ENCODE measurements around the gene SMIM35.

Gene SMIM35

DNA sequence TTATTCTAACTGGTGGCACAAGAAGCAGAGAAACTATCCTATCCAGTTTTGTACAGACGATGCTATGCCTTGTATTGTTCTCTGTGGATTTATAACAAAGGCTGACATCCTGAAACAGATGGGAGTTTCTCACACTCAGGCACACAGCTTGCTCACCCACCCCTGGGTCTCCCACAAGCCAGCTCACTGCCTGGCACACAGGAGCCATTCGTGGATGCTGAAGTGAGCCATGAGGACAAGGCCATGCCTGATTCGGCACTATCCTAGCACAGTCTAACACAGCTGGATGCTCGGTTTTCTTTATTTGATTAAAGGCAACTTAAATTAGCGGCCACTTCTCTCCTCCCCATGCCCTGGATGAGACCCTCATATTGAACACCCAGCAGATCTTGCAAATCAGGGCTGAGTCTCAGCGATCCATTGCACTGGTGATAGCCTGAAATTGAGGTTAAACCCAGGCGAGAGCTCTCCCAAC is 35.6 kb downstream of the SMIM35 start:
- no peak for DNase-seq (ENCODE audit: low read depth in 1 of 2, low spot score in 1 of 2)
- H3K27me3 ChIP-seq (ENCODE audit: insufficient read depth, poor library complexity, severe bottlenecking), result no peaks in the 10 kb centered on the region
- TF ChIP-seq, protein P1, sequence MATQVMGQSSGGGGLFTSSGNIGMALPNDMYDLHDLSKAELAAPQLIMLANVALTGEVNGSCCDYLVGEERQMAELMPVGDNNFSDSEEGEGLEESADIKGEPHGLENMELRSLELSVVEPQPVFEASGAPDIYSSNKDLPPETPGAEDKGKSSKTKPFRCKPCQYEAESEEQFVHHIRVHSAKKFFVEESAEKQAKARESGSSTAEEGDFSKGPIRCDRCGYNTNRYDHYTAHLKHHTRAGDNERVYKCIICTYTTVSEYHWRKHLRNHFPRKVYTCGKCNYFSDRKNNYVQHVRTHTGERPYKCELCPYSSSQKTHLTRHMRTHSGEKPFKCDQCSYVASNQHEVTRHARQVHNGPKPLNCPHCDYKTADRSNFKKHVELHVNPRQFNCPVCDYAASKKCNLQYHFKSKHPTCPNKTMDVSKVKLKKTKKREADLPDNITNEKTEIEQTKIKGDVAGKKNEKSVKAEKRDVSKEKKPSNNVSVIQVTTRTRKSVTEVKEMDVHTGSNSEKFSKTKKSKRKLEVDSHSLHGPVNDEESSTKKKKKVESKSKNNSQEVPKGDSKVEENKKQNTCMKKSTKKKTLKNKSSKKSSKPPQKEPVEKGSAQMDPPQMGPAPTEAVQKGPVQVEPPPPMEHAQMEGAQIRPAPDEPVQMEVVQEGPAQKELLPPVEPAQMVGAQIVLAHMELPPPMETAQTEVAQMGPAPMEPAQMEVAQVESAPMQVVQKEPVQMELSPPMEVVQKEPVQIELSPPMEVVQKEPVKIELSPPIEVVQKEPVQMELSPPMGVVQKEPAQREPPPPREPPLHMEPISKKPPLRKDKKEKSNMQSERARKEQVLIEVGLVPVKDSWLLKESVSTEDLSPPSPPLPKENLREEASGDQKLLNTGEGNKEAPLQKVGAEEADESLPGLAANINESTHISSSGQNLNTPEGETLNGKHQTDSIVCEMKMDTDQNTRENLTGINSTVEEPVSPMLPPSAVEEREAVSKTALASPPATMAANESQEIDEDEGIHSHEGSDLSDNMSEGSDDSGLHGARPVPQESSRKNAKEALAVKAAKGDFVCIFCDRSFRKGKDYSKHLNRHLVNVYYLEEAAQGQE (IDR thresholded peaks at IDR 0.05; ENCODE audit: insufficient replicate concordance, low read depth), result no peak
- TF ChIP-seq SPI1 (IDR thresholded peaks at IDR 0.05; ENCODE audit: borderline replicate concordance, low read depth), result no peak
- TF ChIP-seq, protein P2, sequence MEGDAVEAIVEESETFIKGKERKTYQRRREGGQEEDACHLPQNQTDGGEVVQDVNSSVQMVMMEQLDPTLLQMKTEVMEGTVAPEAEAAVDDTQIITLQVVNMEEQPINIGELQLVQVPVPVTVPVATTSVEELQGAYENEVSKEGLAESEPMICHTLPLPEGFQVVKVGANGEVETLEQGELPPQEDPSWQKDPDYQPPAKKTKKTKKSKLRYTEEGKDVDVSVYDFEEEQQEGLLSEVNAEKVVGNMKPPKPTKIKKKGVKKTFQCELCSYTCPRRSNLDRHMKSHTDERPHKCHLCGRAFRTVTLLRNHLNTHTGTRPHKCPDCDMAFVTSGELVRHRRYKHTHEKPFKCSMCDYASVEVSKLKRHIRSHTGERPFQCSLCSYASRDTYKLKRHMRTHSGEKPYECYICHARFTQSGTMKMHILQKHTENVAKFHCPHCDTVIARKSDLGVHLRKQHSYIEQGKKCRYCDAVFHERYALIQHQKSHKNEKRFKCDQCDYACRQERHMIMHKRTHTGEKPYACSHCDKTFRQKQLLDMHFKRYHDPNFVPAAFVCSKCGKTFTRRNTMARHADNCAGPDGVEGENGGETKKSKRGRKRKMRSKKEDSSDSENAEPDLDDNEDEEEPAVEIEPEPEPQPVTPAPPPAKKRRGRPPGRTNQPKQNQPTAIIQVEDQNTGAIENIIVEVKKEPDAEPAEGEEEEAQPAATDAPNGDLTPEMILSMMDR (IDR thresholded peaks at IDR 0.05; ENCODE audit: insufficient read depth, low read length), result no peak
- H3K27ac ChIP-seq (replicated peaks), result no peak overlapping the region
- no peak overlapping the region for H3K4me3 ChIP-seq (replicated peaks; ENCODE audit: insufficient read depth, low read length)

DNA sequence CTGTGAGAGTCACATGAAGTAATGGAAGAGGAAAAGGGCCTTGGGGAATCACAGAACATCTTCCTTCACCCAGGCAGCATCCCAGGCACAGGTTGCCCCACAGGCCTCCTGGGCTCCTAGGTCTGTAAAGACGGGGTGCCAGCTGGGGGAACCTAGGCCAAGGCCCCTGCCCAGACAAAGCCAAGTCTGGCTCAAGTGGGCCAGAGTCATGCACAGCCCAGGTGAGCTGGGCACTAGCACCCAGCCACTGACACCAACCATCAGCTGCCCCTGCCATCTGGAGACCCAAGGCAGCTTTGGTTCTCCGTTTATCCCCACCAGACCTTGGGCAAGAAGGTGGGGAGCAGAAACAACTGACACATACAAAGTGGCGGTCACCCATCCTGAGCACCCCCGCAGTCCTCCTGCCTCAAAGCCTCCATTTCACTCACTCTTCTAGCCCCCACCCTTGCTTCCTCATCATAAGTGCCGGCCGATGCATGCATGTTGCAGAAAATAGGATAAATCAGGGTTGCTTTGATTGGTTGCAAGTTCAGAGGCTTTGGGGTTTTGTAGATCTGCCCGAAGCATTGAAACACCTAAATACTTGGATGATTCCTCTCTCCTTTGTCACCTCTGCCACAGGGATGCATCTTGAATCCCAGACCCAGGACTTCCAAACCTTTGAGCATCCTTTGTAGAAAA is 36.4 kb downstream of the SMIM35 start:
- no peaks in the 10 kb centered on the region for H3K27me3 ChIP-seq (ENCODE audit: insufficient read depth, poor library complexity, severe bottlenecking)
- TF ChIP-seq SPI1 (IDR thresholded peaks at IDR 0.05; ENCODE audit: borderline replicate concordance, low read depth) (no peak), POLR2AphosphoS5 (IDR thresholded peaks at IDR 0.05; ENCODE audit: low read depth) (no peak), GABPA (IDR thresholded peaks at IDR 0.05; ENCODE audit: low read depth) (no peak)
- TF ChIP-seq, protein P2 (IDR thresholded peaks at IDR 0.05; ENCODE audit: insufficient read depth, low read length), result no peak
- TF ChIP-seq, protein P1 (IDR thresholded peaks at IDR 0.05; ENCODE audit: insufficient replicate concordance, low read depth), result no peak
- no peak for DNase-seq (ENCODE audit: low read depth in 1 of 2, low spot score in 1 of 2)

DNA sequence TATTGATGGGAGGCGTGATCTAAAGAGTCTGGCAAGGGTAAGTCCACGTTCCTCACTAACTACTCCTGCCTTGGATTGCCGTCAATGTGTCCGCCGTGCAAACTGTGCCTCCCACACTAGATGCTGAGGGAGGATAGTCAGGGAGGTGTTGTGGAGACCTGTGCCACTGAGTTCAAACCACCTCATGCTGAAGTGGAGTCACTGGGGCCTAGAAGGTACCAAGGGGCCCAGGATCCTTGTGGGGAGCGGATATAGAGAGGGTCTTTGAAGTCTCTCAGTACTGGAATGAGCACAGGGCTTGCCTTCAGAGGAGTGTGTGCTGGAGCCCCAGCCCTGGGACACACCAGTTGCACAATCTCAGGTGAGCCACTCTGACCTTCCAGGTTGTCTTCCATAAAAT is 37.0 kb downstream of the SMIM35 start:
- no peak for DNase-seq (ENCODE audit: low read depth in 1 of 2, low spot score in 1 of 2)
- no peak for TF ChIP-seq SPI1 (IDR thresholded peaks at IDR 0.05; ENCODE audit: borderline replicate concordance, low read depth)
- TF ChIP-seq, protein P2 (IDR thresholded peaks at IDR 0.05; ENCODE audit: insufficient read depth, low read length), result no peak
- no peak for TF ChIP-seq POLR2AphosphoS5 (IDR thresholded peaks at IDR 0.05; ENCODE audit: low read depth)
- TF ChIP-seq, protein P1 (IDR thresholded peaks at IDR 0.05; ENCODE audit: insufficient replicate concordance, low read depth), result no peak
- TF ChIP-seq GABPA (IDR thresholded peaks at IDR 0.05; ENCODE audit: low read depth), result no peak
- no peak overlapping the region for H3K4me3 ChIP-seq (replicated peaks; ENCODE audit: insufficient read depth, low read length)
- no peaks in the 10 kb centered on the region for H3K27me3 ChIP-seq (ENCODE audit: insufficient read depth, poor library complexity, severe bottlenecking)
- no peak overlapping the region for H3K27ac ChIP-seq (replicated peaks)

More for the DNA sequence above, 36.4 kb downstream of the SMIM35 start:
- Histone ChIP-seq H3K4me3 (replicated peaks; ENCODE audit: insufficient read depth, low read length) (no peak overlapping the region), H3K27ac (replicated peaks) (no peak overlapping the region)

All from HL-60 (cell line).